Activated naive CD8-positive, alpha-beta T cell treated with anti-CD3 and anti-CD28 coated beads for 36 hours (primary cell): Measurements from ENCODE around the gene FN3K. TPM values are rescaled to one million over a fixed set of nuclear protein-coding genes. Genes with fewer than 3 reads are reported as not detected.

ENCODE experiments used
- DNase-seq: peaks from one replicate; pipeline ENCODE4 v3.0.0; 2021
- H3K27ac Mint-ChIP-seq: one replicate; pipeline ENCODE4 v1.8.0; 2022; ENCODE audit warnings: mild to moderate bottlenecking, moderate library complexity, mixed read lengths
- H3K27me3 Mint-ChIP-seq: one replicate; pipeline ENCODE4 v1.8.0; 2022; ENCODE audit warnings: mild to moderate bottlenecking, mixed read lengths
- H3K36me3 Mint-ChIP-seq: one replicate; pipeline ENCODE4 v1.8.0; 2021; ENCODE audit warnings: mild to moderate bottlenecking, mixed read lengths
- H3K4me1 Mint-ChIP-seq: one replicate; pipeline ENCODE4 v1.8.0; 2021; ENCODE audit warnings: mixed read lengths
- H3K4me3 Mint-ChIP-seq: one replicate; pipeline ENCODE4 v1.8.0; 2022; ENCODE audit warnings: mild to moderate bottlenecking, moderate library complexity, mixed read lengths
- H3K9me3 Mint-ChIP-seq: one replicate; pipeline ENCODE4 v1.8.0; 2022; ENCODE audit warnings: mixed read lengths
- total RNA-seq, 2 experiments: library from RNA; stranded (reverse); gene quantifications; one replicate each; pipeline ENCODE4 v1.2.3, GENCODE V29; 2021

Gene FN3K
- total RNA-seq, 2 experiments from 2014 or later = 2.4 to 2.5 TPM

- Mint-ChIP-seq H3K27ac (no peak overlapping the region), H3K4me3 (no peak overlapping the region), H3K9me3 (no peaks in the 10 kb centered on the region)
These were observed 51.9 kb downstream of the FN3K start for GRCh38 chr17:82787081-82787848.

GRCh38 chr17:82788206-82789001 lies 53.0 kb downstream of the FN3K start:
- Mint-ChIP-seq H3K27me3 (no peaks in the 10 kb centered on the region), H3K9me3 (no peaks in the 10 kb centered on the region), H3K4me3 (no peak overlapping the region), H3K36me3 (peaks cover 9% of the 10 kb centered on the region), H3K27ac (no peak overlapping the region), H3K4me1 (no peaks in the 10 kb centered on the region)
- DNase-seq = no peak

More at GRCh38 chr17:82787081-82787848, 51.9 kb downstream of the FN3K start:
- H3K36me3 Mint-ChIP-seq = peaks cover 10% of the 10 kb centered on the region
- no peaks in the 10 kb centered on the region for H3K27me3 Mint-ChIP-seq
- H3K4me1 Mint-ChIP-seq = no peaks in the 10 kb centered on the region
- DNase-seq = no peak

GRCh38 chr17:82789051-82789592 lies 53.7 kb downstream of the FN3K start:
- H3K27me3 Mint-ChIP-seq = no peaks in the 10 kb centered on the region
- no peak for DNase-seq
- H3K4me1 Mint-ChIP-seq = no peaks in the 10 kb centered on the region
- H3K9me3 Mint-ChIP-seq = no peaks in the 10 kb centered on the region
- no peak overlapping the region for H3K27ac Mint-ChIP-seq
- H3K36me3 Mint-ChIP-seq = peaks cover 6% of the 10 kb centered on the region
- no peak overlapping the region for H3K4me3 Mint-ChIP-seq

GRCh38 chr17:82789806-82790205 lies 54.4 kb downstream of the FN3K start:
- Mint-ChIP-seq H3K36me3 (peaks cover 6% of the 10 kb centered on the region), H3K27ac (no peak overlapping the region), H3K27me3 (no peaks in the 10 kb centered on the region), H3K9me3 (no peaks in the 10 kb centered on the region), H3K4me1 (no peaks in the 10 kb centered on the region), H3K4me3 (no peak overlapping the region)
- no peak for DNase-seq

- Mint-ChIP-seq H3K27ac (no peak overlapping the region), H3K36me3 (peaks cover 6% of the 10 kb centered on the region), H3K4me1 (no peaks in the 10 kb centered on the region), H3K9me3 (no peaks in the 10 kb centered on the region), H3K27me3 (no peaks in the 10 kb centered on the region), H3K4me3 (peak overlapping the region; percentile 14)
- no peak for DNase-seq
These were observed 55.0 kb downstream of the FN3K start for GRCh38 chr17:82790391-82790790.

- peaks cover 6% of the 10 kb centered on the region for H3K36me3 Mint-ChIP-seq
- no peak for DNase-seq
- no peak overlapping the region for H3K27ac Mint-ChIP-seq
- no peaks in the 10 kb centered on the region for H3K27me3 Mint-ChIP-seq
- H3K4me1 Mint-ChIP-seq = no peaks in the 10 kb centered on the region
- no peaks in the 10 kb centered on the region for H3K9me3 Mint-ChIP-seq
- H3K4me3 Mint-ChIP-seq = no peak overlapping the region
These were observed 56.1 kb downstream of the FN3K start for GRCh38 chr17:82791532-82791931.

GRCh38 chr17:82793974-82794630 lies 58.7 kb downstream of the FN3K start:
- DNase-seq = no peak
- Mint-ChIP-seq H3K36me3 (peaks cover 8% of the 10 kb centered on the region), H3K9me3 (no peaks in the 10 kb centered on the region), H3K4me1 (no peaks in the 10 kb centered on the region), H3K4me3 (no peak overlapping the region), H3K27ac (no peak overlapping the region), H3K27me3 (no peaks in the 10 kb centered on the region)

- Mint-ChIP-seq H3K27me3 (no peaks in the 10 kb centered on the region), H3K27ac (no peak overlapping the region), H3K4me3 (no peak overlapping the region), H3K9me3 (no peaks in the 10 kb centered on the region), H3K4me1 (no peaks in the 10 kb centered on the region), H3K36me3 (peaks cover 9% of the 10 kb centered on the region)
- DNase-seq = no peak
These were observed 59.5 kb downstream of the FN3K start for GRCh38 chr17:82794781-82795482.

- Mint-ChIP-seq H3K27ac (no peak overlapping the region), H3K4me3 (no peak overlapping the region), H3K27me3 (no peaks in the 10 kb centered on the region), H3K4me1 (no peaks in the 10 kb centered on the region), H3K9me3 (no peaks in the 10 kb centered on the region), H3K36me3 (peaks cover 14% of the 10 kb centered on the region)
- no peak for DNase-seq
These were observed 60.2 kb downstream of the FN3K start for GRCh38 chr17:82795615-82796014.

- no peaks in the 10 kb centered on the region for H3K27me3 Mint-ChIP-seq
These were observed 61.6 kb downstream of the FN3K start for GRCh38 chr17:82797061-82797460.

GRCh38 chr17:82798752-82799151 lies 63.3 kb downstream of the FN3K start:
- no peak overlapping the region for H3K4me3 Mint-ChIP-seq
- peaks cover 3% of the 10 kb centered on the region for H3K9me3 Mint-ChIP-seq
- no peaks in the 10 kb centered on the region for H3K27me3 Mint-ChIP-seq
- peaks cover 28% of the 10 kb centered on the region for H3K36me3 Mint-ChIP-seq
- peaks cover 4% of the 10 kb centered on the region for H3K4me1 Mint-ChIP-seq
- no peak for DNase-seq
- H3K27ac Mint-ChIP-seq = no peak overlapping the region

More at GRCh38 chr17:82797061-82797460, 61.6 kb downstream of the FN3K start:
- no peak overlapping the region for H3K27ac Mint-ChIP-seq
- peaks cover 23% of the 10 kb centered on the region for H3K36me3 Mint-ChIP-seq
- H3K4me1 Mint-ChIP-seq = peaks cover under 1% of the 10 kb centered on the region
- DNase-seq = no peak
- peaks cover 3% of the 10 kb centered on the region for H3K9me3 Mint-ChIP-seq
- H3K4me3 Mint-ChIP-seq = no peak overlapping the region

GRCh38 chr17:82799591-82799990 lies 64.2 kb downstream of the FN3K start:
- no peak overlapping the region for H3K4me3 Mint-ChIP-seq
- peaks cover 3% of the 10 kb centered on the region for H3K9me3 Mint-ChIP-seq
- H3K36me3 Mint-ChIP-seq = peaks cover 28% of the 10 kb centered on the region
- H3K27me3 Mint-ChIP-seq = no peaks in the 10 kb centered on the region
- peaks cover 4% of the 10 kb centered on the region for H3K4me1 Mint-ChIP-seq
- no peak for DNase-seq
- H3K27ac Mint-ChIP-seq = no peak overlapping the region
